GM13977 (cell line): ENCODE results near the gene RPP30.

Source experiments
- DNase-seq: peaks from one replicate; pipeline ENCODE4 v3.0.0; 2012; ENCODE audit warnings: low spot score
- CTCF ChIP-seq: IDR thresholded peaks from 2 replicates; pipeline ENCODE4 v1.5.1; 2012; ENCODE audit warnings: mild to moderate bottlenecking, control low read depth; ENCODE audit not compliant: insufficient read depth; ENCODE audit errors: extremely low read depth, missing control alignments
- in situ Hi-C: fragments of 300-500 bp; cut with MboI; formaldehyde crosslinking; loops from one replicate; pipeline ENCODE4 v1.12.0; 2022; ENCODE audit warnings: low sequenced_read_pairs, low pct_unique_long_range_greater_than_20kb, mixed read lengths, inconsistent platforms; ENCODE audit not compliant: unreplicated experiment

The RPP30 gene

GRCh38 chr10:90871766-90872647, at the start of gene RPP30:
RPP30 (plus strand) TSS chr10:90871974; CDS start chr10:90871987, 13 bp downstream.
- DNase-seq, result peak; percentile 82
- in situ Hi-C loops, result loop anchor here (25.0 kb wide), 2 partner anchors 135 to 1085 kb away; no protein-coding TSS in a partner anchor
- TF ChIP-seq CTCF, result no peak

GRCh38 chr10:90822508-90822907, 49.3 kb upstream of the RPP30 start:
- in situ Hi-C loops, result no loop called here
- DNase-seq, result no peak
- no peak for TF ChIP-seq CTCF

- in situ Hi-C loops, result no loop called here
- no peak for TF ChIP-seq CTCF
- no peak for DNase-seq
Measured at GRCh38 chr10:90832111-90832510, 39.7 kb upstream of the RPP30 start.

GRCh38 chr10:90834326-90834725, 37.4 kb upstream of the RPP30 start:
- DNase-seq, result no peak
- TF ChIP-seq CTCF, result no peak
- in situ Hi-C loops, result no loop called here

- TF ChIP-seq CTCF, result no peak
- in situ Hi-C loops, result no loop called here
- DNase-seq, result no peak
Measured at GRCh38 chr10:90837486-90837885, 34.3 kb upstream of the RPP30 start.

- TF ChIP-seq CTCF, result no peak
- in situ Hi-C loops, result no loop called here
- DNase-seq, result no peak
Measured at GRCh38 chr10:90842725-90843124, 29.0 kb upstream of the RPP30 start.
